NCI-H226 (cell line): ENCODE data around the gene POLE2.

Experiments used
- DNase-seq: peaks from one replicate; pipeline ENCODE4 v3.0.0-alpha.2; 2015

Gene POLE2

GRCh38 chr14:49617852-49618519 lies 70.0 kb downstream of the POLE2 start:
- DNase-seq = no peak

GRCh38 chr14:49615776-49616175 lies 72.2 kb downstream of the POLE2 start:
- peak; percentile 51 for DNase-seq

GRCh38 chr14:49614196-49614595 lies 73.8 kb downstream of the POLE2 start:
- no peak for DNase-seq

- DNase-seq = no peak
These were observed 75.3 kb downstream of the POLE2 start for GRCh38 chr14:49612671-49613070.

GRCh38 chr14:49612251-49612650 lies 75.8 kb downstream of the POLE2 start:
- DNase-seq = no peak

GRCh38 chr14:49607583-49607982 lies 80.4 kb downstream of the POLE2 start:
- no peak for DNase-seq

- peak; percentile 75 for DNase-seq
These were observed 89.3 kb downstream of the POLE2 start, which contains the start of gene LRR1 for GRCh38 chr14:49598485-49599300. Gene LRR1, plus strand, starts transcription at chr14:49598940. Its CDS starts 81 bp downstream, at chr14:49599021.

- no peak for DNase-seq
These were observed 89.9 kb downstream of the POLE2 start for GRCh38 chr14:49598189-49598484.

GRCh38 chr14:49594347-49595091 lies 93.5 kb downstream of the POLE2 start:
- DNase-seq = peak; percentile 89
